Hepatocyte (in vitro differentiated cells): Measurements from ENCODE around the gene RNU1-4. TPM values are rescaled to one million over a fixed set of nuclear protein-coding genes. Genes with fewer than 3 reads are reported as not detected.
A peak's percentile ranks its signal among the peaks of the same experiment; 100 is the strongest.
"Not testable (repeated sequence)": the region's sequence is repeated elsewhere in the genome, so short reads cannot be mapped to it uniquely, and the experiment has no call there.

ENCODE experiments used
- DNase-seq: peaks from one replicate; pipeline ENCODE4 v3.0.0-alpha.2; 2016; ENCODE audit warnings: low spot score
- H2AFZ ChIP-seq: fragments of 200-600 bp; sonication (generic); 2 replicates; pipeline ENCODE4 v1.6.0; 2016; ENCODE audit warnings: antibody characterized with exemption, mild to moderate bottlenecking
- H3K27ac ChIP-seq: fragments of 200-600 bp; sonication (generic); 2 replicates; pipeline ENCODE4 v1.5.1; 2016; ENCODE audit warnings: mild to moderate bottlenecking
- H3K27me3 ChIP-seq: fragments of 200-600 bp; sonication (generic); 2 replicates; pipeline ENCODE4 v1.6.1; 2016
- H3K36me3 ChIP-seq: fragments of 200-600 bp; sonication (generic); replicated peaks from 2 replicates; pipeline ENCODE4 v1.5.1; 2016; ENCODE audit warnings: low read depth; ENCODE audit not compliant: insufficient read depth
- H3K4me1 ChIP-seq: fragments of 200-600 bp; sonication (generic); 2 replicates; pipeline ENCODE4 v1.5.1; 2016; ENCODE audit warnings: mild to moderate bottlenecking, moderate library complexity; ENCODE audit not compliant: insufficient read depth
- H3K4me2 ChIP-seq: fragments of 200-600 bp; sonication (generic); 2 replicates; pipeline ENCODE4 v1.6.0; 2016
- H3K4me3 ChIP-seq: fragments of 200-600 bp; sonication (generic); 2 replicates; pipeline ENCODE4 v1.5.1; 2016; ENCODE audit warnings: mild to moderate bottlenecking
- H3K79me2 ChIP-seq: fragments of 200-600 bp; sonication (generic); 2 replicates; pipeline ENCODE4 v1.6.0; 2017; ENCODE audit warnings: mild to moderate bottlenecking
- H3K9me2 ChIP-seq: fragments of 200-600 bp; sonication (generic); replicated peaks from 2 replicates; pipeline ENCODE4 v1.6.0; 2017; ENCODE audit warnings: mild to moderate bottlenecking; ENCODE audit not compliant: insufficient read depth
- H3K9me3 ChIP-seq: fragments of 200-600 bp; sonication (generic); 2 replicates; pipeline ENCODE4 v1.5.1; 2016; ENCODE audit warnings: low read depth, mild to moderate bottlenecking
- H4K20me1 ChIP-seq: fragments of 200-600 bp; sonication (generic); 2 replicates; pipeline ENCODE4 v1.6.0; 2016; ENCODE audit warnings: mild to moderate bottlenecking; ENCODE audit not compliant: insufficient read depth, poor library complexity, severe bottlenecking
- WGBS: methylation state at CpG from one replicate; pipeline ENCODE4 v1.1.6; 2016; ENCODE audit warnings: low lambda C conversion rate; ENCODE audit errors: missing lambda C conversion rate; 5-methylcytosine and 5-hydroxymethylcytosine counted together
- polyA plus RNA-seq: library from polyadenylated mRNA; unstranded; fragments of >200 nt; fragmentation: Nextera tagmentation; extraction: Ambion mirVana; gene quantifications from 2 replicates; pipeline ENCODE4 v1.2.1, GENCODE V29; 2016
- total RNA-seq: library from RNA; depleted of rRNA; stranded (reverse); fragments of >200 nt; gene quantifications from 2 replicates; pipeline ENCODE4 v1.2.3, GENCODE V29; 2014

The RNU1-4 gene
- total and polyA plus RNA-seq, 2 experiments from 2014 or later: under 0.01 TPM; not detected in 1

- not testable (repeated sequence) for H3K4me2 ChIP-seq, H2AFZ ChIP-seq, H3K27ac ChIP-seq, H3K9me3 ChIP-seq, H3K27me3 ChIP-seq, H3K4me3 ChIP-seq, H3K79me2 ChIP-seq, H3K36me3 ChIP-seq, H3K9me2 ChIP-seq, H3K4me1 ChIP-seq, H4K20me1 ChIP-seq
- DNase-seq: peak; percentile 8
- 74% methylated on average over 14 of the region's 21 CpGs for WGBS
These were observed 32.2 kb downstream of the RNU1-4 start for GRCh38 chr1:16772275-16773204.

- not testable (repeated sequence) for H3K27me3 ChIP-seq, DNase-seq
These were observed 32.9 kb downstream of the RNU1-4 start for GRCh38 chr1:16773205-16773596.

GRCh38 chr1:16773723-16774122 is 33.4 kb downstream of the RNU1-4 start:
- not testable (repeated sequence) for H3K9me2 ChIP-seq, H3K36me3 ChIP-seq, H4K20me1 ChIP-seq, H3K27ac ChIP-seq, H3K4me1 ChIP-seq, H3K4me3 ChIP-seq, H3K27me3 ChIP-seq, H2AFZ ChIP-seq, H3K79me2 ChIP-seq, H3K4me2 ChIP-seq, H3K9me3 ChIP-seq, DNase-seq
- 59% methylated on average over 4 of the region's 6 CpGs for WGBS

More at GRCh38 chr1:16773205-16773596, 32.9 kb downstream of the RNU1-4 start:
- H2AFZ ChIP-seq, H3K36me3 ChIP-seq, H3K79me2 ChIP-seq, H3K9me3 ChIP-seq, H3K4me2 ChIP-seq, H3K4me1 ChIP-seq, H3K9me2 ChIP-seq, H4K20me1 ChIP-seq, H3K27ac ChIP-seq, H3K4me3 ChIP-seq: not testable (repeated sequence)
- WGBS: 86% methylated on average over 8 of the region's 9 CpGs

- H3K27me3 ChIP-seq, H3K4me3 ChIP-seq, H4K20me1 ChIP-seq, H3K4me2 ChIP-seq, H2AFZ ChIP-seq, H3K36me3 ChIP-seq, H3K9me2 ChIP-seq, H3K4me1 ChIP-seq, H3K79me2 ChIP-seq, H3K27ac ChIP-seq, H3K9me3 ChIP-seq: not testable (repeated sequence)
- DNase-seq: peak; percentile 2
- WGBS: 81% methylated on average over 8 of the region's 14 CpGs
These were observed 34.5 kb downstream of the RNU1-4 start for GRCh38 chr1:16774773-16775172.

- H3K27me3 ChIP-seq, H2AFZ ChIP-seq, H3K4me1 ChIP-seq, H4K20me1 ChIP-seq, H3K27ac ChIP-seq, H3K4me3 ChIP-seq, H3K9me3 ChIP-seq, H3K79me2 ChIP-seq, H3K9me2 ChIP-seq, H3K36me3 ChIP-seq, H3K4me2 ChIP-seq: not testable (repeated sequence)
- WGBS: 85% methylated on average over 7 of the region's 8 CpGs
- peak; percentile 2 for DNase-seq
These were observed 35.0 kb downstream of the RNU1-4 start for GRCh38 chr1:16775290-16775689.

- not testable (repeated sequence) for H3K79me2 ChIP-seq, H3K9me2 ChIP-seq, H3K4me1 ChIP-seq, H4K20me1 ChIP-seq, H3K9me3 ChIP-seq, H3K27ac ChIP-seq, H3K27me3 ChIP-seq, H3K4me2 ChIP-seq, H2AFZ ChIP-seq, H3K4me3 ChIP-seq, H3K36me3 ChIP-seq
- WGBS: 97% methylated on average over 4 of the region's 8 CpGs
- DNase-seq: peak; percentile 2
These were observed 35.9 kb downstream of the RNU1-4 start for GRCh38 chr1:16776248-16776647.

GRCh38 chr1:16776835-16777234 is 36.5 kb downstream of the RNU1-4 start:
- H3K27ac ChIP-seq, H3K4me1 ChIP-seq, H2AFZ ChIP-seq, H3K36me3 ChIP-seq, H4K20me1 ChIP-seq, H3K9me2 ChIP-seq, H3K4me3 ChIP-seq, H3K9me3 ChIP-seq, H3K79me2 ChIP-seq, H3K4me2 ChIP-seq, H3K27me3 ChIP-seq: not testable (repeated sequence)
- 89% methylated on average over 5 of the region's 5 CpGs for WGBS
- DNase-seq: peak; percentile 1

- not testable (repeated sequence) for H3K4me2 ChIP-seq, DNase-seq, H3K4me1 ChIP-seq, H4K20me1 ChIP-seq, H3K36me3 ChIP-seq, H3K27ac ChIP-seq, H2AFZ ChIP-seq, H3K9me3 ChIP-seq, H3K27me3 ChIP-seq, H3K4me3 ChIP-seq, H3K79me2 ChIP-seq, H3K9me2 ChIP-seq
- 97% methylated on average over 4 of the region's 4 CpGs for WGBS
These were observed 37.5 kb downstream of the RNU1-4 start for GRCh38 chr1:16777821-16778220.

- H3K27me3 ChIP-seq, H3K36me3 ChIP-seq, H3K79me2 ChIP-seq, H3K4me1 ChIP-seq, H2AFZ ChIP-seq, H3K9me3 ChIP-seq, H3K27ac ChIP-seq, H3K4me2 ChIP-seq, H4K20me1 ChIP-seq, H3K9me2 ChIP-seq, H3K4me3 ChIP-seq: not testable (repeated sequence)
- 92% methylated on average over 5 of the region's 5 CpGs for WGBS
- peak; percentile 1 for DNase-seq
These were observed 39.2 kb downstream of the RNU1-4 start for GRCh38 chr1:16779525-16779924.
